GM12892 (cell line): ENCODE results near the gene HIPK1.

Experiments used
- POLR2A ChIP-seq: IDR thresholded peaks from 2 replicates; pipeline ENCODE4 v1.6.1; 2011; ENCODE audit warnings: low read depth, low read length, control low read depth
- POLR2AphosphoS5 ChIP-seq: IDR thresholded peaks from 2 replicates; pipeline ENCODE4 v1.6.1; 2011; ENCODE audit warnings: low read depth, low read length, control low read depth
- TAF1 ChIP-seq: IDR thresholded peaks from 2 replicates; pipeline ENCODE4 v1.6.1; 2011; ENCODE audit warnings: low read depth, mild to moderate bottlenecking, control low read depth, low read length, borderline replicate concordance

- TF ChIP-seq POLR2A (no peak), POLR2AphosphoS5 (no peak), TAF1 (no peak)
These were observed 11.5 kb downstream of the HIPK1 start for GRCh38 chr1:113940365-113941244.
